GF-D8 (cell line): ENCODE results near the gene RNF150.
"Not testable (repeated sequence)": the region's sequence is repeated elsewhere in the genome, so short reads cannot be mapped to it uniquely, and the experiment has no call there.

Experiments
- DNase-seq: peaks from one replicate; lab custom pipeline; 2025; lab: John Stamatoyannopoulos, UW

Gene RNF150

GRCh38 chr4:141075553-141075952 lies 57.7 kb downstream of the RNF150 start:
- DNase-seq: no peak

- no peak for DNase-seq
Observed at GRCh38 chr4:141074098-141074878, 59.0 kb downstream of the RNF150 start.

GRCh38 chr4:141066690-141067089 lies 66.6 kb downstream of the RNF150 start:
- DNase-seq: no peak

- no peak for DNase-seq
Observed at GRCh38 chr4:141065872-141066271, 67.4 kb downstream of the RNF150 start.

- no peak for DNase-seq
Observed at GRCh38 chr4:141062651-141063050, 70.6 kb downstream of the RNF150 start.

- DNase-seq: no peak
Observed at GRCh38 chr4:141058591-141059512, 74.4 kb downstream of the RNF150 start.

GRCh38 chr4:141057582-141057981 lies 75.7 kb downstream of the RNF150 start:
- DNase-seq: no peak

- DNase-seq: no peak
Observed at GRCh38 chr4:141056473-141056872, 76.8 kb downstream of the RNF150 start.

GRCh38 chr4:141054446-141054845 lies 78.8 kb downstream of the RNF150 start:
- no peak for DNase-seq

GRCh38 chr4:141050999-141051398 lies 82.3 kb downstream of the RNF150 start:
- not testable (repeated sequence) for DNase-seq

- DNase-seq: no peak
Observed at GRCh38 chr4:141047228-141047884, 85.9 kb downstream of the RNF150 start.

- DNase-seq: no peak
Observed at GRCh38 chr4:141046255-141046654, 87.0 kb downstream of the RNF150 start.

GRCh38 chr4:141045848-141046247 lies 87.4 kb downstream of the RNF150 start:
- DNase-seq: no peak

- DNase-seq: no peak
Observed at GRCh38 chr4:141041021-141041476, 92.2 kb downstream of the RNF150 start.

- DNase-seq: no peak
Observed at GRCh38 chr4:141039156-141039555, 94.1 kb downstream of the RNF150 start.

GRCh38 chr4:141038428-141038827 lies 94.8 kb downstream of the RNF150 start:
- DNase-seq: no peak

GRCh38 chr4:141037446-141037845 lies 95.8 kb downstream of the RNF150 start:
- no peak for DNase-seq

GRCh38 chr4:141036786-141037185 lies 96.5 kb downstream of the RNF150 start:
- no peak for DNase-seq

- DNase-seq: no peak
Observed at GRCh38 chr4:141035920-141036319, 97.3 kb downstream of the RNF150 start.

GRCh38 chr4:141028024-141028529 lies 105.2 kb downstream of the RNF150 start:
- no peak for DNase-seq

GRCh38 chr4:141027421-141027820 lies 105.8 kb downstream of the RNF150 start:
- no peak for DNase-seq

- no peak for DNase-seq
Observed at GRCh38 chr4:141026900-141027299, 106.4 kb downstream of the RNF150 start.
